ENCODE measurements around the gene TDRD9. TPM values are rescaled to one million over a fixed set of nuclear protein-coding genes. Genes with fewer than 3 reads are reported as not detected.
A peak's percentile ranks its signal among the peaks of the same experiment; 100 is the strongest.

The TDRD9 gene
- total RNA-seq, 1 experiment from 2014 or later, result 0.07 TPM

- H2AFZ ChIP-seq (ENCODE audit: low read length), result no peak overlapping the region
- H3K4me3 ChIP-seq (ENCODE audit: low read length), result no peak overlapping the region
- H3K9ac ChIP-seq (ENCODE audit: low read length), result no peak overlapping the region
- no peaks in the 10 kb centered on the region for H3K79me2 ChIP-seq (ENCODE audit: low read length)
- H4K20me1 ChIP-seq (ENCODE audit: low read length), result no peaks in the 10 kb centered on the region
- no peak overlapping the region for H3K27ac ChIP-seq (ENCODE audit: low read length)
- intact Hi-C loops (cut with micrococcal nuclease), result loop anchor here (5.0 kb wide), 1 partner anchor 44 kb away; no protein-coding TSS in a partner anchor
- H3K9me2 ChIP-seq (replicated peaks; ENCODE audit: low read length), result no peaks in the 10 kb centered on the region
- no peak overlapping the region for H3K4me2 ChIP-seq (ENCODE audit: low read length)
- ATAC-seq, result no peak
- no TSS peak for BruUV-seq (replicated peaks)
- H3F3A ChIP-seq (ENCODE audit: low read length, unreplicated experiment), result no peaks in the 10 kb centered on the region
- no peak for DNase-seq
- ChIA-PET POLR2A (ENCODE audit: unreplicated experiment) (no interaction called here), CTCF (no interaction called here)
- no peaks in the 10 kb centered on the region for H3K9me3 ChIP-seq (ENCODE audit: low read length)
- H3K36me3 ChIP-seq (ENCODE audit: low read depth, low read length), result no peaks in the 10 kb centered on the region
- TF ChIP-seq CTCF (conservative IDR thresholded peaks at IDR 0.05; ENCODE audit: low read depth, low read length), result no peak
- TF ChIP-seq EZH2phosphoT487 (IDR thresholded peaks at IDR 0.05; ENCODE audit: borderline replicate concordance, low read length), result no peak
- TF ChIP-seq EZH2 (IDR thresholded peaks at IDR 0.05; ENCODE audit: low read length, unreplicated experiment), result no peak
- H3K27me3 ChIP-seq (ENCODE audit: low read length), result no peaks in the 10 kb centered on the region
- peaks cover 42% of the 10 kb centered on the region for H3K4me1 ChIP-seq (ENCODE audit: insufficient read depth, low read length)
Observed at GRCh38 chr14:103998027-103998426, 69.8 kb downstream of the TDRD9 start.

GRCh38 chr14:103999795-104000440, 71.7 kb downstream of the TDRD9 start:
- no TSS peak for BruUV-seq (replicated peaks)
- Histone ChIP-seq H3K79me2 (ENCODE audit: low read length) (no peaks in the 10 kb centered on the region), H3K36me3 (ENCODE audit: low read depth, low read length) (no peaks in the 10 kb centered on the region), H4K20me1 (ENCODE audit: low read length) (no peaks in the 10 kb centered on the region), H2AFZ (ENCODE audit: low read length) (no peak overlapping the region), H3K4me2 (ENCODE audit: low read length) (no peak overlapping the region), H3K27ac (ENCODE audit: low read length) (no peak overlapping the region), H3K27me3 (ENCODE audit: low read length) (no peaks in the 10 kb centered on the region), H3K9ac (ENCODE audit: low read length) (no peak overlapping the region), H3K9me3 (ENCODE audit: low read length) (no peaks in the 10 kb centered on the region), H3K4me1 (ENCODE audit: insufficient read depth, low read length) (peaks cover 24% of the 10 kb centered on the region), H3F3A (ENCODE audit: low read length, unreplicated experiment) (no peaks in the 10 kb centered on the region), H3K4me3 (ENCODE audit: low read length) (no peak overlapping the region), H3K9me2 (replicated peaks; ENCODE audit: low read length) (no peaks in the 10 kb centered on the region)
- intact Hi-C loops (cut with micrococcal nuclease), result loop anchor here (5.0 kb wide), 1 partner anchor 42 kb away; no protein-coding TSS in a partner anchor
- DNase-seq (no peak), ATAC-seq (no peak)
- ChIA-PET CTCF (no interaction called here), POLR2A (ENCODE audit: unreplicated experiment) (no interaction called here)
- no peak for TF ChIP-seq EZH2 (IDR thresholded peaks at IDR 0.05; ENCODE audit: low read length, unreplicated experiment)
- TF ChIP-seq CTCF (conservative IDR thresholded peaks at IDR 0.05; ENCODE audit: low read depth, low read length), result no peak
- no peak for TF ChIP-seq EZH2phosphoT487 (IDR thresholded peaks at IDR 0.05; ENCODE audit: borderline replicate concordance, low read length)

- H3K4me2 ChIP-seq (ENCODE audit: low read length), result no peak overlapping the region
- peaks cover 14% of the 10 kb centered on the region for H3K4me1 ChIP-seq (ENCODE audit: insufficient read depth, low read length)
- no peaks in the 10 kb centered on the region for H3K9me2 ChIP-seq (replicated peaks; ENCODE audit: low read length)
- ATAC-seq (peak; percentile 67; the same call in 1 of the 2 replicates), DNase-seq (peak; percentile 31)
- intact Hi-C loops (cut with micrococcal nuclease), result no loop called here
- no peaks in the 10 kb centered on the region for H3F3A ChIP-seq (ENCODE audit: low read length, unreplicated experiment)
- H4K20me1 ChIP-seq (ENCODE audit: low read length), result no peaks in the 10 kb centered on the region
- POLR2A ChIA-PET (ENCODE audit: unreplicated experiment), result no interaction called here
- TF ChIP-seq EZH2 (IDR thresholded peaks at IDR 0.05; ENCODE audit: low read length, unreplicated experiment), result no peak
- TF ChIP-seq CTCF (conservative IDR thresholded peaks at IDR 0.05; ENCODE audit: low read depth, low read length), result peak; percentile 62
- no peaks in the 10 kb centered on the region for H3K9me3 ChIP-seq (ENCODE audit: low read length)
- H3K27me3 ChIP-seq (ENCODE audit: low read length), result no peaks in the 10 kb centered on the region
- no peak overlapping the region for H3K27ac ChIP-seq (ENCODE audit: low read length)
- BruUV-seq (replicated peaks), result no TSS peak
- no peaks in the 10 kb centered on the region for H3K36me3 ChIP-seq (ENCODE audit: low read depth, low read length)
- no peak overlapping the region for H3K9ac ChIP-seq (ENCODE audit: low read length)
- H3K79me2 ChIP-seq (ENCODE audit: low read length), result no peaks in the 10 kb centered on the region
- CTCF ChIA-PET, result no interaction called here
- H3K4me3 ChIP-seq (ENCODE audit: low read length), result no peak overlapping the region
- no peak overlapping the region for H2AFZ ChIP-seq (ENCODE audit: low read length)
Observed at GRCh38 chr14:104001003-104001402, 72.7 kb downstream of the TDRD9 start.
